ENCODE measurements around the gene USP6NL.
"Not testable (repeated sequence)": the region's sequence is repeated elsewhere in the genome, so short reads cannot be mapped to it uniquely, and the experiment has no call there.

Gene USP6NL

GRCh38 chr10:11440250-11441150, 170.9 kb downstream of the USP6NL start:
- no peak for DNase-seq

GRCh38 chr10:11439523-11440053, 171.9 kb downstream of the USP6NL start:
- DNase-seq, result no peak

- no peak for DNase-seq
Observed at GRCh38 chr10:11437391-11438142, 173.9 kb downstream of the USP6NL start.

- DNase-seq, result not testable (repeated sequence)
Observed at GRCh38 chr10:11436445-11436844, 175.0 kb downstream of the USP6NL start.

- DNase-seq, result no peak
Observed at GRCh38 chr10:11435581-11435981, 175.9 kb downstream of the USP6NL start.

GRCh38 chr10:11434324-11434723, 177.1 kb downstream of the USP6NL start:
- DNase-seq, result no peak

GRCh38 chr10:11433657-11434056, 177.8 kb downstream of the USP6NL start:
- no peak for DNase-seq

GRCh38 chr10:11431216-11431555, 180.3 kb downstream of the USP6NL start:
- DNase-seq, result no peak

- DNase-seq, result no peak
Observed at GRCh38 chr10:11430421-11431215, 180.8 kb downstream of the USP6NL start.

GRCh38 chr10:11429439-11430052, 181.9 kb downstream of the USP6NL start:
- DNase-seq, result no peak

- no peak for DNase-seq
Observed at GRCh38 chr10:11425676-11426075, 185.8 kb downstream of the USP6NL start.

- DNase-seq, result no peak
Observed at GRCh38 chr10:11425296-11425610, 186.2 kb downstream of the USP6NL start.

GRCh38 chr10:11424456-11425295, 186.8 kb downstream of the USP6NL start:
- DNase-seq, result no peak

GRCh38 chr10:11416974-11417373, 194.5 kb downstream of the USP6NL start:
- no peak for DNase-seq

- no peak for DNase-seq
Observed at GRCh38 chr10:11415095-11415494, 196.4 kb downstream of the USP6NL start.

- DNase-seq, result no peak
Observed at GRCh38 chr10:11414314-11415038, 197.0 kb downstream of the USP6NL start.

GRCh38 chr10:11411926-11412545, 199.4 kb downstream of the USP6NL start:
- no peak for DNase-seq

GRCh38 chr10:11409357-11409756, 202.1 kb downstream of the USP6NL start:
- DNase-seq, result no peak

GRCh38 chr10:11407939-11408338, 203.5 kb downstream of the USP6NL start:
- DNase-seq, result no peak

GRCh38 chr10:11406746-11407145, 204.7 kb downstream of the USP6NL start:
- no peak for DNase-seq

GRCh38 chr10:11404901-11405300, 206.5 kb downstream of the USP6NL start:
- no peak for DNase-seq
